ENCODE results near the gene RBM28. TPM values are rescaled to one million over a fixed set of nuclear protein-coding genes. Genes with fewer than 3 reads are reported as not detected.

RBM28 gene
- total RNA-seq, 1 donor from 2014 or later: 40.2 TPM

GRCh38 chr7:128274884-128275603 lies 68.7 kb downstream of the RBM28 start:
- H3K4me3 Mint-ChIP-seq (ENCODE audit: unreplicated experiment): no peak overlapping the region
- no peaks in the 10 kb centered on the region for H3K4me1 Mint-ChIP-seq (ENCODE audit: low read depth, unreplicated experiment)
- peaks cover 20% of the 10 kb centered on the region for H3K27me3 Mint-ChIP-seq (ENCODE audit: low read depth, unreplicated experiment)
- no peaks in the 10 kb centered on the region for H3K36me3 ChIP-seq (ENCODE audit: insufficient read depth, low read length)
- H3K79me2 ChIP-seq (ENCODE audit: insufficient read depth, low read length): no peaks in the 10 kb centered on the region
- no peaks in the 10 kb centered on the region for H3K4me1 ChIP-seq (ENCODE audit: insufficient read depth, low read length)
- H3K27ac Mint-ChIP-seq (ENCODE audit: unreplicated experiment): no peak overlapping the region
- no peak for TF ChIP-seq EZH2 (IDR thresholded peaks at IDR 0.05; ENCODE audit: insufficient read depth, low read length)
- TF ChIP-seq CTCF (IDR thresholded peaks at IDR 0.05; ENCODE audit: insufficient read depth, low read depth, low read length): no peak
- H3K9me3 Mint-ChIP-seq (ENCODE audit: unreplicated experiment): peaks cover 10% of the 10 kb centered on the region
- H3K9me3 ChIP-seq (ENCODE audit: insufficient read depth, low read depth, low read length): peaks cover 2% of the 10 kb centered on the region
- H3K36me3 Mint-ChIP-seq (ENCODE audit: low read depth, unreplicated experiment): peaks cover 5% of the 10 kb centered on the region
- H2AFZ ChIP-seq (ENCODE audit: low read depth, low read length): no peak overlapping the region
- H3K27me3 ChIP-seq (ENCODE audit: insufficient read depth, low read length): peaks cover 33% of the 10 kb centered on the region
- H3K9ac ChIP-seq (ENCODE audit: low read length): no peak overlapping the region
- no peak overlapping the region for H3K4me2 ChIP-seq (ENCODE audit: low read length)
- FAIRE-seq (no peak), DNase-seq (ENCODE audit: low read depth) (no peak)
- no peak overlapping the region for H3K27ac ChIP-seq (ENCODE audit: low read depth, low read length)
- no peaks in the 10 kb centered on the region for H4K20me1 ChIP-seq (ENCODE audit: insufficient read depth, low read length)
- no peak overlapping the region for H3K4me3 ChIP-seq (ENCODE audit: insufficient read depth, low read depth, low read length)

- Histone ChIP-seq H3K27ac (ENCODE audit: low read depth, low read length) (no peak overlapping the region), H3K79me2 (ENCODE audit: insufficient read depth, low read length) (no peaks in the 10 kb centered on the region), H2AFZ (ENCODE audit: low read depth, low read length) (no peak overlapping the region), H3K9ac (ENCODE audit: low read length) (no peak overlapping the region), H3K4me2 (ENCODE audit: low read length) (no peak overlapping the region), H3K27me3 (ENCODE audit: insufficient read depth, low read length) (peaks cover 33% of the 10 kb centered on the region), H3K36me3 (ENCODE audit: insufficient read depth, low read length) (no peaks in the 10 kb centered on the region), H3K4me1 (ENCODE audit: insufficient read depth, low read length) (no peaks in the 10 kb centered on the region), H4K20me1 (ENCODE audit: insufficient read depth, low read length) (no peaks in the 10 kb centered on the region), H3K9me3 (ENCODE audit: insufficient read depth, low read depth, low read length) (peaks cover 2% of the 10 kb centered on the region), H3K4me3 (ENCODE audit: insufficient read depth, low read depth, low read length) (no peak overlapping the region)
- Mint-ChIP-seq H3K9me3 (ENCODE audit: unreplicated experiment) (peaks cover 5% of the 10 kb centered on the region), H3K27me3 (ENCODE audit: low read depth, unreplicated experiment) (peaks cover 20% of the 10 kb centered on the region), H3K27ac (ENCODE audit: unreplicated experiment) (no peak overlapping the region), H3K4me1 (ENCODE audit: low read depth, unreplicated experiment) (no peaks in the 10 kb centered on the region), H3K4me3 (ENCODE audit: unreplicated experiment) (no peak overlapping the region), H3K36me3 (ENCODE audit: low read depth, unreplicated experiment) (peaks cover 2% of the 10 kb centered on the region)
- FAIRE-seq (no peak), DNase-seq (ENCODE audit: low read depth) (no peak)
- TF ChIP-seq EZH2 (IDR thresholded peaks at IDR 0.05; ENCODE audit: insufficient read depth, low read length) (no peak), CTCF (IDR thresholded peaks at IDR 0.05; ENCODE audit: insufficient read depth, low read depth, low read length) (no peak)
Observed at GRCh38 chr7:128274246-128274883, 69.3 kb downstream of the RBM28 start.

All from astrocyte (in vitro differentiated cells and primary cell).